ENCODE data around the gene PARK7.
A peak's percentile ranks its signal among the peaks of the same experiment; 100 is the strongest.
"Not testable (repeated sequence)": the region's sequence is repeated elsewhere in the genome, so short reads cannot be mapped to it uniquely, and the experiment has no call there.

Gene PARK7

DNA sequence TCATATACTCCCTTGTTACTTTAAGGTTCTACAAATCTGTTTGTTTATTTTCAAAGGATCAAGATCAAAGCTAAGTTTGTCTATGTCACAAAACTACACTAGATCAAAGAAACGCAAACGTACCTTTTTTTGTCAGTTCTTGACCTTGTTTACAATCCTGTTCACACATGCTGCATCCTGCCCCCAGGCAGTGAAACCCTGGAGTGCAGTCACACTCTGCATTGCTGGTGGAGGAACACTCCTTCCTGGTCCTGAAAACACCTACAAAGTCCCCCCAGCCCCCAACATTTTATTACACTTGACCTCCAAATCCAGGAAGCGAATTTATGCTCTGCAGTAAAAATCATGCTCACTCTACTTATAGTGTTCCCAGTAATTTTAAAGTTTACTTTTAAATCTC, 23.4 kb upstream of the PARK7 start:
- peaks cover 44% of the 10 kb centered on the region for H3K4me1 Mint-ChIP-seq
- no peak overlapping the region for H3K27ac Mint-ChIP-seq
- H3K4me3 Mint-ChIP-seq, result peak overlapping the region; percentile 89
- H3K36me3 Mint-ChIP-seq, result peaks cover 31% of the 10 kb centered on the region
- H3K27me3 Mint-ChIP-seq, result peaks cover 2% of the 10 kb centered on the region
- H3K9me3 Mint-ChIP-seq, result no peaks in the 10 kb centered on the region

- Mint-ChIP-seq H3K27me3 (peaks cover 2% of the 10 kb centered on the region), H3K27ac (peak overlapping the region; percentile 92), H3K4me1 (peaks cover 51% of the 10 kb centered on the region), H3K36me3 (peaks cover 20% of the 10 kb centered on the region), H3K9me3 (no peaks in the 10 kb centered on the region), H3K4me3 (peak overlapping the region; percentile 89)
These were observed 21.5 kb upstream of the PARK7 start for GRCh38 chr1:7940034-7940433.

DNA sequence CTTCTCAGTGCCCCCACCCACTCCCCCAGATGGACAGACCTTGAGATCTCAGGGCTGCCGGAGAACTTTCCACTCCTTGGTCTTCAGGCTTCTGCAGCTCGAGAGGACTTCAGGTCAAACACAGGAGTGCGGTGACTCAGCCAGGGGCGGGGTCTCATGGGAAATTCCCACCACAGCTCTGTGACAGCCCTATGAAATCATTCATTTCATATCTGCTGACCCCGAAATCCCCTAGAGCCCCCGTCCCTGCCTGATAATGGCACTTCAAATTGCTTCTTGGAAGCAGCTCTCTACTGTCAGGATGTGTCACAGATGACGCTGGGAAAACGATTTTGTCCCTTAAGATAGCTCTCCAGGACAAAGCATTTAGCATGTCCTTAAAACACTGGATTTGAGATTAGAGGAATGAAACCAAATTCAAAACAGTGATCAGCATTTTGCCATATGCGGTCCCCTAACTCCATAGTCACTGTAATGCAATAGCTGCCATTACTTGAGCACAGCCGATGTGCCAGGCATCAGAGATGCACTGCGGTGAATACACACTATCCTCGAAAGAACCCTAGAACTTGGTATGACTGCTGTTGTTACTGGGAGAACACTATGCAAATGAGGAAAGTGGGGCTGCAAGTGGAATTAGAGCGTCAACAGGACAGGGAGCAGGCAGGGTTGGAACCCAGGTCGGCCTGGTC, 20.6 kb upstream of the PARK7 start, which contains the start of gene TNFRSF9:
Gene TNFRSF9 (minus strand): TSS at position 95 of the 692 bp plus-strand sequence. CDS start 845 bp downstream, outside the sequence.
- Mint-ChIP-seq H3K27ac (peak within 1 kb of the TSS; percentile 92), H3K27me3 (peaks cover 2% of the 10 kb centered on the region), H3K4me3 (peak within 1 kb of the TSS; percentile 89), H3K36me3 (peaks cover 18% of the 10 kb centered on the region), H3K9me3 (no peaks in the 10 kb centered on the region), H3K4me1 (peaks cover 48% of the 10 kb centered on the region)

DNA sequence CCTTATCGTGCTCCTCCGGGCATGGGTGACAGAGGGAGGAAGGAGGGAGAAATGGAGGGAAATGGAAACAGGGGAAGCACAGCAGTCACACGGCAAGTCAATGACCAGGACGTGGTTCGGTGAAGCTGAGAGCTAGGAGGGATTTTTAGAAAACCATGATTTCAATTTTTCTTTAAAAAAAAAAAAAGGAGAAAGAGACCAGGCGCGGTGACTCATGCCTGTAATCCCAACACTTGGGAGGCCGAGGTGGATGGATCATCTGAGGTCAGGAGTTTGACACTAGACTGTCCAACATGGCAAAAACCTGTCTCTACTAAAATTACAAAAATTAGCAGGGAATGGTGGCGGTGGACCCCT, 20.1 kb upstream of the PARK7 start:
- no peaks in the 10 kb centered on the region for H3K9me3 Mint-ChIP-seq
- H3K36me3 Mint-ChIP-seq, result peaks cover 17% of the 10 kb centered on the region

GRCh38 chr1:7942214-7942921, 19.1 kb upstream of the PARK7 start:
- Mint-ChIP-seq H3K27me3 (peaks cover 2% of the 10 kb centered on the region), H3K9me3 (no peaks in the 10 kb centered on the region), H3K4me1 (peaks cover 40% of the 10 kb centered on the region), H3K36me3 (peaks cover 13% of the 10 kb centered on the region), H3K4me3 (peak overlapping the region; percentile 85), H3K27ac (peak overlapping the region; percentile 90)

More for the DNA sequence above, 20.1 kb upstream of the PARK7 start:
- Mint-ChIP-seq H3K27me3 (peaks cover 2% of the 10 kb centered on the region), H3K27ac (peak overlapping the region; percentile 92), H3K4me1 (peaks cover 45% of the 10 kb centered on the region), H3K4me3 (peak overlapping the region; percentile 89)

DNA sequence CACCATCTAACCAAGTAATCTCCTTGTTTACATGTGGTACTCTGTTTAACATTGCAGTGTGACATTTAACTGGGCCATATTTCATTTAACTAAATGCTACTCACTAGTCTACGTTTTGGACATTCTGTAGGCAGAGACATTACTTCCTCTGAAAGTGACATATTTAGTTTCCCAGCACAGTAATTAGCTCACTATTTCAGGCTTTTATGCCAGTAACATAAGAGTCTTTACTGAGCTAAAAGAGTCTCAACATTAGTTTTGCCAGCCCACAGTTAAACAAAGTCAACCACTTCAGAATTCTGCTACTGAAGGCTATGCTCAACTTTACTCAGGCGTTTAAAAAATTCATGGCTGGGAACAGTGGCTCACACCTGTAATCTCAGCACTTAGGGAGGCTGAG, 18.3 kb upstream of the PARK7 start:
- Mint-ChIP-seq H3K9me3 (no peaks in the 10 kb centered on the region), H3K36me3 (peaks cover 8% of the 10 kb centered on the region), H3K4me3 (peak overlapping the region; percentile 82), H3K27ac (peak overlapping the region; percentile 1), H3K4me1 (peaks cover 37% of the 10 kb centered on the region), H3K27me3 (peaks cover under 1% of the 10 kb centered on the region)

DNA sequence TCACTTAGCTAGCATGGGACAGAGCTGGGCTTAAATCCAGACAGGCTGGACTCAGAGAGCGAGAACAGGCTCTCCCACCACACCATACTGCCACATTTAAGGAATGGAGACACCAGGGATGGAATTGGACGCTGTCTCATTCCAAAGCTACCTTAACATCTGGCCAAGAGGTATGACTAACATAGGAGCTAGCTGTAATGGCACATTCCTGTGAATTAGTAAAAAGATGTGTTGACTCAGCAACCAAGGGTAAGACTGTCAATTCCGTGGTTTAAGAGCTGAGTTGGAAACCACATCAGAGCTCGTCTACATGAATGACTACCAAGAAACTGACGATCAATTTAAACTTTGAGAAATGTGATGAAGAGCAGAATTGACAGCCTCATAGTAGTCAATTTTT, 12.6 kb upstream of the PARK7 start:
- H3K9me3 Mint-ChIP-seq, result no peaks in the 10 kb centered on the region
- H3K27ac Mint-ChIP-seq, result peak overlapping the region; percentile 71
- H3K4me1 Mint-ChIP-seq, result peaks cover 40% of the 10 kb centered on the region
- H3K36me3 Mint-ChIP-seq, result no peaks in the 10 kb centered on the region
- H3K4me3 Mint-ChIP-seq, result peak overlapping the region; percentile 67
- H3K27me3 Mint-ChIP-seq, result no peaks in the 10 kb centered on the region

DNA sequence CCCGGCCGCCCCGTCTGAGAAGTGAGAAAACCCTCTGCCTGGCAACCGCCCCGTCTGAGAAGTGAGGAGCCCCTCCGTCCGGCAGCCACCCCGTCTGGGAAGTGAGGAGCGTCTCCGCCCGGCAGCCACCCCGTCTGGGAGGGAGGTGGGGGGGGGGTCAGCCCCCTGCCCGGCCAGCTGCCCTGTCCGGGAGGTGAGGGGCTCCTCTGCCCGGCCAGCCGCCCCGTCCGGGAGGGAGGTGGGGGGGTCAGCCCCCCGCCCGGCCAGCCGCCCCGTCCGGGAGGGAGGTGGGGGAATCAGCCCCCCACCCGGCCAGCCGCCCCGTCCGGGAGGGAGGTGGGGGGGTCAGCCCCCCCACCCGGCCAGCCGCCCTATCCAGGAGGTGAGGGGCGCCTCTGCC, 8.7 kb upstream of the PARK7 start:
- not testable (repeated sequence) for H3K36me3 Mint-ChIP-seq, H3K4me3 Mint-ChIP-seq, H3K27me3 Mint-ChIP-seq, H3K9me3 Mint-ChIP-seq, H3K27ac Mint-ChIP-seq
- peaks cover 64% of the 10 kb centered on the region for H3K4me1 Mint-ChIP-seq

GRCh38 chr1:7953850-7954609, 7.5 kb upstream of the PARK7 start:
- Mint-ChIP-seq H3K4me1 (peaks cover 59% of the 10 kb centered on the region), H3K9me3 (no peaks in the 10 kb centered on the region), H3K4me3 (peak overlapping the region; percentile 90), H3K27me3 (no peaks in the 10 kb centered on the region), H3K36me3 (no peaks in the 10 kb centered on the region), H3K27ac (peak overlapping the region; percentile 96)

DNA sequence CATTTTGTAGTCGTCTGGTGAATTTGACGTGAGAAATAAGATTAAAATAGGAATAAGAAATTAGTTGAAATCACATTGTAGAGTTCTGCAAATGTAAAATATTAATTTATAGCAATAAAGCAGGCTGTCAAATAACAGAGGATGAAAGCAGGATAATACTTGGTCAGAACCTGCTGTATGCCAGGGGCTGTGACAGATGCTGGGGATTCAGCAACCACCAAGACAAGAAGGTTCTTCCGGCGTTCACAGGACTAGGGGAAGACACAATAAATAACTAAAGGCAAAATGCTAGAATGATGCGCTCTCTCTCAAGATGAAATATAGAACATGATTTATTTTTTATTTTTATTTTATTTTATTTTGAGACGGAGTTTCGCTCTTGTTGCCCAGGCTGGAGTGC, 6.8 kb upstream of the PARK7 start:
- H3K27me3 Mint-ChIP-seq, result no peaks in the 10 kb centered on the region
- peak overlapping the region; percentile 90 for H3K4me3 Mint-ChIP-seq
- no peaks in the 10 kb centered on the region for H3K9me3 Mint-ChIP-seq
- H3K4me1 Mint-ChIP-seq, result peaks cover 58% of the 10 kb centered on the region
- H3K27ac Mint-ChIP-seq, result peak overlapping the region; percentile 96
- no peaks in the 10 kb centered on the region for H3K36me3 Mint-ChIP-seq

DNA sequence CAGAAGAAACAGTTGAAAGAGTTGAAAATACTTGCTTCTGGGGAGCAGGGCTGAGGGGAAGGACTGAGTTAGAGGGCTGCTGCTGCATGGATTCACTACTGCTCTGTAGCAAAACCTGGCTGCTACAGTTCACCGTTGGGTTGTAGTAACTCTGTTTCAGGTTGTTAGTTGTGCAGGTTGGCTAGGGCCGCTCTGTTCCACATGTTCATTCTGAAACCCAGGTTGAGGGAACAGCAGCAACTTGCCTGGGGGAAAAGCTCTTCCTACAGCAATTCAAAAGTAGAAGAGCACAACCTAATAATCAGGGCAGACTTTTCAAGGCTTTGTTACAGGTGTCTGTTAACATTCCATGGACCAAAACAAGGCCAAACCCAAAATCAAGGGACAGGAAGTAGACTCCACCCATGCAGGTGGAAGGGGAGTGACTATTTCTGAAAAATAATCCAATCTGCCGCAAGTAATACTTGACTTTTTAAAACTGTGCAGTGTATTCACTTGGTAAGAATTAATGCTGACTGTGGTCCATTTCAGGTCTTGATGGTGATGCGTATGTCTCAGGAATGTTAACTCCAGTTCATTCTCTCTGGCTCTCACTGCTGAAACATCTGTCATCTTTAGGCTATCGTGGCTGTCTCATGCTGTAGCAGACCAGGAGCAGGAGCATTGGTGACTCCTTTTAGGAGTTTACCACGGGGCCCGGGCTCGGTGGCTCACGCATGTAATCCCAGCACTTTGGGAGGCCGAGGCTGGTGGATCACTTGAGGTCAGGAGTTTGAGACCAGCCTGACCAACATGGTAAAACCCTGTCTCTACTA, 5.1 kb upstream of the PARK7 start:
- H3K36me3 Mint-ChIP-seq, result no peaks in the 10 kb centered on the region
- H3K4me1 Mint-ChIP-seq, result peaks cover 52% of the 10 kb centered on the region
- H3K27me3 Mint-ChIP-seq, result no peaks in the 10 kb centered on the region
- H3K9me3 Mint-ChIP-seq, result no peaks in the 10 kb centered on the region
- H3K27ac Mint-ChIP-seq, result peak overlapping the region; percentile 74
- H3K4me3 Mint-ChIP-seq, result peak overlapping the region; percentile 34

GRCh38 chr1:7960165-7960564, 1.3 kb upstream of the PARK7 start:
- no peaks in the 10 kb centered on the region for H3K9me3 Mint-ChIP-seq
- H3K36me3 Mint-ChIP-seq, result peaks cover 8% of the 10 kb centered on the region
- H3K4me3 Mint-ChIP-seq, result peak overlapping the region; percentile 100
- H3K4me1 Mint-ChIP-seq, result peaks cover 64% of the 10 kb centered on the region
- H3K27me3 Mint-ChIP-seq, result no peaks in the 10 kb centered on the region
- H3K27ac Mint-ChIP-seq, result peak overlapping the region; percentile 98

DNA sequence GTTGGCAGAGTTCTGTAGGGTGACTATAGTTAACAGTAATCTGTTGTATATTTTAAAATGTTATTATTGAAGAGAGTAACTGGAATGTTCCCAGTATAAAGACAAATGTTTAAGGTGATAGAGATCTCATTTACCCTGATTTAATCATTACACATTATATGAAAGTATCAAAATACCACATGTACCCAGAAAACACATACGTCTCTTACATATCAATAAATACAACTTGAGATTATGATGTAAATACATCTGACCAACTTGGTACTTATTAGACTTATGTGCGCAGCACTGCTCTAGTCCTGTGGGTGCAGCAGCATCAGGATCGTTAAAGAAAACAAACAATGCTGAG, 670 bp upstream of the PARK7 start:
- Mint-ChIP-seq H3K9me3 (no peaks in the 10 kb centered on the region), H3K4me3 (peak overlapping the region; percentile 100), H3K27ac (peak overlapping the region; percentile 98), H3K4me1 (peaks cover 63% of the 10 kb centered on the region), H3K27me3 (no peaks in the 10 kb centered on the region), H3K36me3 (peaks cover 8% of the 10 kb centered on the region)

- Mint-ChIP-seq H3K4me1 (peaks cover 65% of the 10 kb centered on the region), H3K36me3 (peaks cover 11% of the 10 kb centered on the region), H3K27ac (peak overlapping the region; percentile 98), H3K27me3 (no peaks in the 10 kb centered on the region), H3K4me3 (peak overlapping the region; percentile 100), H3K9me3 (no peaks in the 10 kb centered on the region)
These were observed 464 bp downstream of the PARK7 start for GRCh38 chr1:7962014-7962335.

DNA sequence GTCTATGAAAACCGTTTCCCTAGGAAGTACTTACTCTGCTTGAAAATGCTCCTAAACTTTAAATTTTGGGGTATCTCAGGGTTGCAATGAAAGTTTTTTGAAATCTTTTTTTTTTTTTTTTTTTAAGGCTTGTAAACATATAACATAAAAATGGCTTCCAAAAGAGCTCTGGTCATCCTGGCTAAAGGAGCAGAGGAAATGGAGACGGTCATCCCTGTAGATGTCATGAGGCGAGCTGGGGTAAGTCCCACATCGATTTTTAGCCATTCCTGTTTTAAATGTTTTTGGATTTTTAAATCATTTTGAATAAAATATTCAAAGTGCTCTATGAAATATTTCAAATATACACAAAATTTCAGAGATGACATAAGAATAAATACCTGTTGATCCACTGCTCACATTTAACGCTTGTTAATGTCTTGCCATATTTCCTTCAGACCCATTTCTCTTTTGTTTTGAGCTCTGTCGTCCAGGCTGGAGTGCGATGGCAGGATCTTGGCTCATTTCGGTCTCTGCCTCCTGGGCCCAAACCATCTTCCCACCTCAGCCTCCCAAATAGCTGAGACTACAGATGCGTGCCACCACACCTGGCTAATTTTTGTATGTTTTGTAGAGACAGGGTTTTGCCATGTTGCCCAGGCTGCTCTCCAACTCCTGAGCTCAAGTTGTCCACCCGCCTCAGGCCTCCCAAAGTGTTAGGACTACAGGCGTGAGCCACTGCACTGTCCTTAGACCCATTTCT, 1.3 kb downstream of the PARK7 start:
- Mint-ChIP-seq H3K36me3 (peaks cover 15% of the 10 kb centered on the region), H3K4me1 (peaks cover 66% of the 10 kb centered on the region), H3K4me3 (peak overlapping the region; percentile 100), H3K9me3 (no peaks in the 10 kb centered on the region), H3K27me3 (no peaks in the 10 kb centered on the region), H3K27ac (peak overlapping the region; percentile 98)
